ENCODE results near the gene HRH4.
A peak's percentile ranks its signal among the peaks of the same experiment; 100 is the strongest.

The HRH4 gene

GRCh38 chr18:24426398-24427294 is 33.8 kb upstream of the HRH4 start, which contains the start of gene IMPACT:
Gene IMPACT, plus strand, starts transcription at chr18:24426670. Its CDS starts 87 bp downstream, at chr18:24426757.
- no peak for TF ChIP-seq CTCF (IDR thresholded peaks at IDR 0.05)

- no peak for TF ChIP-seq CTCF (IDR thresholded peaks at IDR 0.05)
Measured at GRCh38 chr18:24427484-24427883, 33.0 kb upstream of the HRH4 start.

GRCh38 chr18:24428709-24429108 is 31.7 kb upstream of the HRH4 start:
- TF ChIP-seq CTCF (IDR thresholded peaks at IDR 0.05) = peak; percentile 37; the same call in 1 of the 2 replicates

- TF ChIP-seq CTCF (IDR thresholded peaks at IDR 0.05) = no peak
Measured at GRCh38 chr18:24429188-24429587, 31.2 kb upstream of the HRH4 start.

GRCh38 chr18:24432618-24433017 is 27.8 kb upstream of the HRH4 start:
- no peak for TF ChIP-seq CTCF (IDR thresholded peaks at IDR 0.05)

- no peak for TF ChIP-seq CTCF (IDR thresholded peaks at IDR 0.05)
Measured at GRCh38 chr18:24436939-24437338, 23.5 kb upstream of the HRH4 start.

- no peak for TF ChIP-seq CTCF (IDR thresholded peaks at IDR 0.05)
Measured at GRCh38 chr18:24443870-24444269, 16.6 kb upstream of the HRH4 start.

Data from LNCAP (cell line).